ENCODE results near the gene TEAD2.
"Not testable (repeated sequence)": the region's sequence is repeated elsewhere in the genome, so short reads cannot be mapped to it uniquely, and the experiment has no call there.

The TEAD2 gene

GRCh38 chr19:49383599-49383998, 21.4 kb upstream of the TEAD2 start:
- DNase-seq = no peak

GRCh38 chr19:49382639-49383038, 20.4 kb upstream of the TEAD2 start:
- DNase-seq = no peak

- no peak for DNase-seq
These were observed 18.2 kb upstream of the TEAD2 start for GRCh38 chr19:49380391-49380790.

- DNase-seq = no peak
These were observed 16.3 kb upstream of the TEAD2 start for GRCh38 chr19:49378512-49378911.

DNA sequence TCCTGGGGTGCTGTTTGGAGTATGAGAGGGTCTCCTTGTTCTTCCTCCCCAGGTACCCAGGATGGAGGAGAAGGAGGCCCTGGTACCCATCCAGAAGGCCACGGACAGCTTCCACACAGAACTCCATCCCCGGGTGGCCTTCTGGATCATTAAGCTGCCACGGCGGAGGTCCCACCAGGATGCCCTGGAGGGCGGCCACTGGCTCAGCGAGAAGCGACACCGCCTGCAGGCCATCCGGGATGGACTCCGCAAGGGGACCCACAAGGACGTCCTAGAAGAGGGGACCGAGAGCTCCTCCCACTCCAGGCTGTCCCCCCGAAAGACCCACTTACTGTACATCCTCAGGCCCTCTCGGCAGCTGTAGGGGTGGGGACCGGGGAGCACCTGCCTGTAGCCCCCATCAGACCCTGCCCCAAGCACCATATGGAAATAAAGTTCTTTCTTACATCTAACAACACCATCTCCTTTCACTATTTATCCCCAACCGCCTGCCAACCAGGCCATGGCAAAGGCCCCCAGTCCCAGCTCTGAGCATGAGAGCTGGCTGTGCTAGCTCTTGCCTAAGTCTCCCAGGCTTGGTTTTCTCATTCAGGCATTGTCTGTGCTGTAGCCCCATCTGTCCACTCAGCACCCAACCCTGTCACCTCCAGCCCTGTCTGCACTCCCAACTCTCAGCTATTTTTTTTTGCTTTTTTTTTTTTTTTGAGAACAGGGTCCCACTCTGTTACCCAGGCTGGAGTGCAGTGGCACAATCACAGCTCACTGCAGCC, 12.6 kb upstream of the TEAD2 start:
- DNase-seq = no peak

- DNase-seq = not testable (repeated sequence)
These were observed 11.0 kb upstream of the TEAD2 start for GRCh38 chr19:49373174-49373573.

DNA sequence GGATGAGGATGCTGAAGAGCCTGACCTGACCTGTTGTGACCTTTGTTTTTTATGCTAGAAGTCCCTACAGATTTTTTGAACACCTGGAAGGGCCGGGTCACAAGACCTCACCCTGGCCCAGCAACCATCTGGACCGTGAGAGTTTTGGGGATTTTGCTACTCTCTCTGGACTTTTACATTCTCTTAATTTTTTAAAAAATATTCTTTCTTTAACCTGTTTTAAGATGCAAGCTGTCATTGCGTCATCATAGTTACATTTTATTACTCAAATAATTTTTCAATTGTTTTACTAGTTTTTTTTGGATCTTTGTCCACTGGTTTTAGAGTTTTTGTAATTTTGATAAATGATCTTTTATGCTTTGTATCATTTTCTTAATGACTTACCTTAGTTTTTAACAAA, 9.0 kb upstream of the TEAD2 start:
- no peak for DNase-seq

GRCh38 chr19:49368711-49369358, 6.6 kb upstream of the TEAD2 start:
- DNase-seq = no peak

DNA sequence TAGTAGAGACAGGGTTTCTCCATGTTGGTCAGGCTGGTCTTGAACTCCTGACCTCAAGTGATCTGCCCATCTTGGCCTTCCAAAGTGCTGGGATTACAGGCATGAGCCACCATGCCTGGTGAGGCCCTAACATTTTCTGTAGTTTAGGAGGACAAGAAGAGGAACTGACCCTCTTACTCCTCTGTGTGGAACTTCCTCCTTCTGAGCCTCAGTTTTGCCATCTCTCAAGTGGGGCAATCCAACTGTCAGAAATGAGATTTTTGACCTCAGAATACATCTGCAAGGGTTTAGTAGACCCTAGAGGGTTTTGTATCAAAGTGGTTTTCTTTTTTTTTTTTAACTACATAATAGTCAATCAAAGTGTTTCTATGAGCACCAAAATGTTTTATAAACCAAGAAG, 3.9 kb upstream of the TEAD2 start:
- DNase-seq = no peak

GRCh38 chr19:49364083-49364737, 2.0 kb upstream of the TEAD2 start:
- no peak for DNase-seq

DNA sequence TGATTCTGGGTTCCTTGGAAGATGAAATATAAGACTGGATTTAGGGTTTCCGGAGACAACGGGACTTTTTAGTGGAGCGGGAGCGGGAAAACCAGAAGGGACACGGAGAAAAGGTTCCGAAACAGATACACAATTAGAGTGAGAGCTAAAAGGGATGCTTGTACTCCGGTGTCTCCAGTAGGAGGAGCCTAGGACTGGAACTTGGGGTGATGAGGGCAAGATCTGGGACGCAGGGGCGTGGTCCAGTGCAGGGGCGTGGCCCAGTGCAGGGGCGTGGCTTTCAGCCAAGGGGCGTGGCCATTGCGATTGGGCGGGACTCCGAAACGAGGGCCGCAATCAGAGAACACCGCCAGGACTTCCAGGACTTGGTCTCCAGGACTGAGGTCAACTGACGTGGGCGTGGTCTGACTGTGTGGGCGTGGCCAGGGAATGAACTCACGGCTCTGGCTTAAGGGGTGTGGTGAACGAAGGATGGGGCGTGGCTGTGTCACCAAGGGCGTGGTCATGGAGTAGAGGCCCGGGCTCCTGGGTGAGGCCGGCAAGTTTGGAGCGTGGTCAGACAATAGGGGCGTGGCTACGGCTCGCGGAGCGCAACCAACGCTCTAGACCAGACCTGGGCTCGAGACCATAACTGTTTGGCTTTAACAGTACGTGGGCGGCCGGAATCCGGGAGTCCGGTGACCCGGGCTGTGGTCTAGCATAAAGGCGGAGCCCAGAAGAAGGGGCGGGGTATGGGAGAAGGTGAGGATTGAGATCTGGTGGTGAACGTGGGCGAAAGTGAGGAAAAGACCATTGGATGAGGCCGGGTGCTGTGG, 1.3 kb upstream of the TEAD2 start, which contains the start of gene DKKL1:
Gene DKKL1, plus strand, starts transcription at position 610 of the 815 bp plus-strand sequence. Its CDS starts 122 bp downstream, at position 732.
- peak; percentile 22 for DNase-seq

DNA sequence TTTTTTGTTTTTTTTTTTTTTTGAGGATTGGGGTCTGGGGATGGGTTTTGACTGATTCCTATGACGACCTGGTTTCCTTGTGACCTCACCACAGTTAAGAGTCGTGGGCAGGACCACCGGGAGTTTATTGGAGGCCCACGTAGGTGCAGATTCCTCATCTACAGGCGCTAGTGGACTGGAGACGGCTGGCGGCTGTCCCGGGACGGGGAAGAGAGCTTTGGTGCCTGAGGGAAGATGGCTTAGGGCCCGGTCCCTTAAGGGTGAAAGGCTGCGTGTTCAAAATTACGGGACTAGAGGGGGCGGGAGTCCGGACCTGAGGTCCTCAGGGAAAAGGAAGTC, 682 bp upstream of the TEAD2 start:
- no peak for DNase-seq

DNA sequence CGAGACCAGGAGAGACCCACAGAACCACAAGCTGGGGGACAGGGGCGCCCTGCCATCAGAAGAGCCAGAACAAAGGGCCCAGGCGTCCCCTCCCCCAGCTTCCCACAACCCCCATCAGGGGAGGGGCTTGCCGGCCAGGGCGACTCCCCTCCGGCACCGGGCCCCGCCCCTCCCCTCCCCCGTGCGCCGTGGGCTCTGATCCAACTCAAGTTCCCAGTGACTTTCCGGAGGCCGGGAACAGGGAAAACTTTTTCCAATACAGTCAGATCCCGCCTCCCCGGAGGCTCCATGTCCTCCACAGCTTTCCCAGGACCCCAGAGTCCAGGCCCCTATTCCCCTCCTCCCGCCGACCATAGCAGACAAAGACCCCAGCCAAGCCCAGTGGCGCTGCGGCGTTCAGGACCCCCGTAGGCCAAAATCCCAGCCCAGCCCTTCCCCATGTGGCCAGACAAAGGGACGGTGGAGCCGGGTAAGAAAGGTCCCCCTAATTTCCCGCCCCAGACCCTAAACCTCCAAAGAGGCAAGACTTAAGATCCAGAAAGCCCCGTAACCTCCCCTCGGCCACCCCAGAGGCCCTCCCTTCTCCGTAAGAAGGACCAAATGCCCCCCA, 673 bp downstream of the TEAD2 start:
- DNase-seq = no peak

DNA sequence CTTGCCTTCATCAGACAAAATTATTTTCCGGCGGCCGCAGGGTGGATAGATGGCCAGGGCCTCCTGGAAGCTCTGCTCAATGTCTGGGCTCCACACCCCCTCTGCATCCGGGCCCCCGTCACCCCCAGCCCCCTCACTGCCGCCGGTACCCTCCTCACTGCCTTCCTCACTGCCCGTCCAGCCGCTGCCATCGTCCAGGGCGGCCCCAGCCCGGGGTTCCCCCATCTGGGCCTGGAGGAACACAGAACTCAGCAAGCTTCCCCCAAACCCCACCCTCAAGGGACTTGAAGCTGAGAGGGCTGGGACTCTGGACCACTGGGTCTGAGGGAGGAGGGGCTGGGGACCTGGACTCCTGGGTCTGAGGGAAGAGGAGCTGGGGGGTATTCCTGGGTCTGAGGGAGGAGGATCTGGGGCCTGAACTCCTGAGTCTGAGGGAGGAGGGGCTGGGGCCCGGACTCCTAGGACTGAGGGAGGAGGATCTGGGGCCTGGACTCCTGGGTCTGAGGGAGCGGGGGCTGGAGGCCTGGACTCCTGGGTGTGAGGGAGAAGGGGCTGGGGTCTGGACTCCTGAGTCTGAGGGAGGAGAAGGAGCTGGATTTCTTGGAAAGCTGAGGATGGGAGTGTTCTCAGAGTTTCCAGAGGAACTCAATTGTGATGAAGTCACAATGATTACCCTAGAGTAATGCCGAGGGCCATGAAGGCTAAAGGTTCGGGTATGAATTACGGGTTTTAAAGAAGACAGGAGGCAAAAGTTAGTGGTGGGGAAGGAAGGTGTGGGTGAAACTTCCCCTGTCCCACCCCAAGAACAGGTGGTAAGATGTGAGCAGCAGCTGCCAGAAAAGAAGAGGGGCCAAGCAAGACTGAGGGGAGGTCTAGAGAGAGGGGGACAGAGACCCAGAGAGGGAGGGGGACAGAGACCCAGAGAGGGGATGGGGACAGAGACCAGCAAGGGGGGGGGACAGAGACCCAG, 2.1 kb downstream of the TEAD2 start:
- DNase-seq = no peak

DNA sequence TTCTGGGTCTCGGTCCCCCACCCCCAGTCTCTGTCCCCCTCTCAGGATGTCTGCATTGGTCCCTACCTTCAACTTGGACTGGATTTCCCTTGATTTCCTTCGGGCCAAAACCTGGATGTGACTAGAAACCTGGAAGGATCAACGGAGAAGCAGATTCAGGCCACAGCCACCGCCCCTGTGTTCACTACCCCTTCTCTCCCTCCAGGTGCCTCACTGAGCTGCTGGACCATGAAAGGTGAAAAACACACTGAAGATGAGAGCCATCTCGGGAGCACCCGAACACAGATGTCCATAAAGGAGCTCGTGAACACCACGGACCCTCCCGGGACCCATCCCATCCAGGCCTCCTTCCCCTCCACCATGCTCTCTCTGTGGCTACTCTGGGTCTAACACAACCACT, 5.0 kb downstream of the TEAD2 start:
- no peak for DNase-seq

DNA sequence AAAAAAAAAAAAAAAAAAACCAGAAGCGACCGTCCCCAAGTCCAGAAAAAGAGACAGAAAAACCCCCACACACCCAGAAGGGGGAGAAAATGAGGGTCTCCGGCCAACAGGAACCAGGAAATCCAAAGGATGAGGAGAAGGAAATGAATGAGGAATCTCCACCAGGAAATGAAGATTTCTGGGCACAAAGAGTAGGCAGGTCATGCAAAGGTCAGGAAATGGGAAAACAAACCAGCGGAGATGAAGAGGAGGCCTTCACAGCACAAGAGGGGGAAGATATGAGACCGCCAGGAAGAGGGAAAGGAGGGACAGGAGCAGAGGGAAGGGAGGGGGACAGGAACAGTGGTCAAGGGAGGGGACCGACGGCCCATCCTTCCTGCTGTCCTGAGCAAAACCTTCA, 5.8 kb downstream of the TEAD2 start:
- no peak for DNase-seq

DNA sequence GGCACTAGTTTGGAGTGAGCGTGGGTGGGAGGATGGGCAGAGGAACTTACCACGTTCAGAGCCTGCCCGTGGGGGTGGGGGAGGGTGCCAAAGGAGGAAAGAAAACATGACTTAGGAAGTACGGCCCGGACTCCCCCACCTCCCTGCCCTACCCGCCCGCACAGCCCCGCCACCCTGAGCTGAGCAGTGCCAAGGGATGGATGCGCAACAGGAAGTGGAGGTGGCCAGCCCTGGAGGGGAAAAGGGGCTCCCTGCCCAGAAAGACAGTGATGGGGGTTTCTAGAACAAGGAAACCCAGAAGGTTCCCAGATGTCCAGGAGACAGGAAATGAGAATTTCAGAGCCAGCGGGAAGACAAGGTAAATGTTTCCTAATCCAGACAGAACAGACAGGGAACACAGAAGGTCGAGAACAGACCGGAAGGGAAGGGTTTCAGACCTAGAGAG, 6.3 kb downstream of the TEAD2 start:
- DNase-seq = no peak

- DNase-seq = no peak
These were observed 12.6 kb downstream of the TEAD2 start for GRCh38 chr19:49349567-49349966.

DNA sequence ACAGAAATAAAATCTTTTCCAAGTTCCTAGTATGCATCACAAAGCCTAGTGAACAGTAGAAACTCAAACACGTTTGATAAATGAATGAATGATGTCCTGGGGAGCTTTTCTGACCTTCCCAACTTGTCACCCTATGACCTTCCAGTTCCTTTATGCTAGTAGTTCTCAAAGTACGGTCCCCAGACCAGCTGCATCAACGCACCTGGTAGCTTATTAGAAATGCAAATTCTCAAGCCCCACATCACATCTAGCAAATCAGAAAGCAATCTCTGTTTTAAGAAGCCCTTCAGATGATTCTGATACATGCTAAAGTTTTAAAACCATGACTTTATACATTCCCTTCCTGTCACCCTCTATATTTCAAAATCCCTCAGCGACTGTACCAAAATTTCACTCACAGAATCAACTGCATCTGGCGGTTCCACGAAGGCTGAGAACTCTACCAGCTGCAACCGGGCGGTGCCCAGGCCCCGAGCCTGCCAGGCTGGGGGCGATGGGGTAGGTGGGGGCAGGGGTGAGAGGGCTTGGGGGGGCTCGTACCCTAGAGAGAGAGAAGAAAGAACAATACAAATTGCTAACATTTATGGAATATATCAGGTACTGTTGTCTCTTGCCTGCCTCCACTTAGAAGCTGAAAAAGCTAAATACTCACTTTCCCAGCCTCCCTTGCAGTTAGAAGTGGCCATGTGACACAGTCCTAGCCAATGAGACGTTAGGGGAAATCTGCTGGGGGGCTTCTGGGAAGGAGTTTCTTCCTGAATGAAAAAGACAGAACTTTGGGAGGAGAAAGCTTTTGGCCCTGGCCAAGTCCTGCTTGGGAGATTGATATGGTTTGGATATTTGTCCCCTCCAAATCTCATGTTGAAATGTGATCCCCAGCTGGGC, 13.7 kb downstream of the TEAD2 start:
- DNase-seq = no peak

DNA sequence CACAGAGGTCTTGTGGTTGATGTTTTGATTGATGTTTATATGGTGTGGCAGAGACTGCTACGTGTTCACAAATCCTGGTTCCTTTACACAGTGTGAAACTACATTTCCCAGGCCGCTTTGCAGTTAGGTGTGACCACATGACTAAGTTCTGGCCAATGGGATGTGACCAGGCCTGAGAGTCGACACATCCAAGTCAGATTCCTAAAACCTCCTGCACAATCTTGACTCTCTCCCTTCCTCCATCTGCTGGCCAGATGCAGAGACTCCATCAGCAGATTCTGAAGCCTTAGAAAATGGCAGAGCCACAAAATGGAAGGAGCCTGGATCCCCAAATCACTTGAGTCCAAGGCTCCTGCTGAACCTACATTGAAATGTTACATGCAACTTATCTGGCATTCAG, 14.4 kb downstream of the TEAD2 start:
- DNase-seq = no peak

DNA sequence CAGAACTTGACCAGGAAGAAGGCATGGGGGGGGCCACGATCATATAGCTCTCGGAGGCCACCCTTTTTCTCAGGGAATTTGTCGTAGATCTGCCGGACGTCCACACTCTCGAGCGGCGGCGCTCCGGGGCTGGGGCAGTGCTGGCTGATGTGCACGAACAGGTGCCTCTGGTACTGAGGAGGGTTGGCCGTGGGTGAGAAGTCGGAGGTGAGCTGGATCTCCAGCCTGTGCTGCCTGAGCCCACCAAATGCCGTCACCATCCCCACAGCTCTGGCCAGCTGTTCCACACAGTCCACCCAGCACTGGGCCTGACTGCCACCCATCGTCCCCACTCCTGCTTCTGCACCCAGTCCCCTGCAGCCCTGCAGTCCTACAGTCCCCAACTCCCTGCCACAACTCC, 15.0 kb downstream of the TEAD2 start:
- no peak for DNase-seq
